HG02970 (cell line): ENCODE data around the gene MYO3B.
"Not testable (repeated sequence)": the region's sequence is repeated elsewhere in the genome, so short reads cannot be mapped to it uniquely, and the experiment has no call there.

ENCODE experiments used
- ATAC-seq: cut with Tn5 transposase; IDR thresholded peaks from one replicate; pipeline ENCODE4 v1.9.1; 2021; ENCODE audit warnings: mild to moderate bottlenecking, moderate library complexity, moderate number of reproducible peaks; ENCODE audit not compliant: unreplicated experiment, low FRiP score

Gene MYO3B

DNA sequence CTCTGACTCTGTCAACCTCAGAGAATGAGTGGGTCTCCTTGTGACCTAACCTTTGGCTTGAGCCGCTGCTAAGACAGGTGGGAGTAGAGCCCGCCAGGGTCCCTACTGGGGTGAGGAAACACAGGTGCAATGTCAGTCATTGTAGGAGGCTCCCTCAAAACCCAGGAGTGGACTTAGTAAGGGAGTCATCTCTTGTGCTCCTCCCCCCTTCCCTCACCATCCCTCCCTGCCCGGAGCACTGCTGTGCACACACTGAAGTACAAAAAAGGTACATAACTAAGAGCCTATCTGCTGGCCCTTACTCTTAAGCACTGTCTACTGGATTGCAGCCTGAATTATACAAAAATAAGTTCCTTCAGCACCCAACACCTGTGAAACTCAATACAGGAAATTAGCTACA is 77.2 kb downstream of the MYO3B start:
- ATAC-seq: no peak

DNA sequence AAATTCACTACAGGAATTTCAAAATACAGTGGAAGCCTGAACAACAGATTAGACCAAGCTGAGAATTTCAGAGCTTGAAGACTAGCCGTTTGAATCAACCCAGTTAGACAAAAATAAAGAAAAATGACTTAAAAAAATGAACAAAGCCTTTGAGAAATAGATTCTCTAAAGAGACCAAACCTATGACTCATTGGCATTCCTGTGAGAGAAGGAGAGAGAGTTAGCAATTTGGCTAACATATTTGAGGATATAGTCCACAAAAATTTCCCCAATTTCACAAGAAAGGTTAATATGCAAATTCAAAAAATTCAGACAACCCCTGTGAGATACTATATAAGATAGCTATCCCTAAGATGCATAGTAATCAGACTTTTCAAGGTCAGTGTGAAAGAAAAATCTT is 78.0 kb downstream of the MYO3B start:
- ATAC-seq: no peak

DNA sequence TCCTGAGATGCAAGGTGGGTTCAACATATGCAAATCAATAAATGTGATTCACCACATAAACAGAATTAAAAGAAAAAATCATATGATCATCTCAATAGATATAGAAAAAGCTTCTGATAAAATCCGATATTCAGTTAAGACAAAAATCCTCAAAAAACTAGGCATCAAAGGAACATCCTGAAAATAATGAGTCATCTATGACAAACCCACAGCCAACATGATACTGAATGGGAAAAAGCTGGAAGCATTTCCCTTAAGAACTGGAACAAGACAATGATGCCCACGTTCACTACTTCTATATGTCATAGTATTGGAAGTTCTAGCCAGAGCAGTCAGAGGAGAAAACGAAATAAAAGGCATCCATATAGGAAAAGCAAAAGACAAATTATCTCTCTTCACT is 80.4 kb downstream of the MYO3B start:
- no peak for ATAC-seq

DNA sequence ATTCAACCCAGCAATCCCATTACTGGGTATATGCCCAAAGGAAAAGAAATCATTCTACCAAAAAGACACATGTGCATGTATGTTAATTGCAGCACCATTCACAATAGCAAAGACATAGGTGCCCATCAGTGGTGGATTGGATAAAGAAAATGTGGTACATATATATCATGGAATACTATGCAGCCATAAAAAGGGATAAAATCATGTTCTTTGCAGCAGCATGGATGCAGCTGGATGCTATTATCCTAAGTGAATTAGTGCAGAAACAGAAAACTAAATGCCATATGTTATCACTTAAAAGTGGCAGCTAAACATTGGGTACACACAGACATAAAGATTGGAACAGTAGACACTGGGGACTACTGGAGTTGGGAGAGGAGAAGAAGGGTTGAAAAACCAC is 82.2 kb downstream of the MYO3B start:
- no peak for ATAC-seq

DNA sequence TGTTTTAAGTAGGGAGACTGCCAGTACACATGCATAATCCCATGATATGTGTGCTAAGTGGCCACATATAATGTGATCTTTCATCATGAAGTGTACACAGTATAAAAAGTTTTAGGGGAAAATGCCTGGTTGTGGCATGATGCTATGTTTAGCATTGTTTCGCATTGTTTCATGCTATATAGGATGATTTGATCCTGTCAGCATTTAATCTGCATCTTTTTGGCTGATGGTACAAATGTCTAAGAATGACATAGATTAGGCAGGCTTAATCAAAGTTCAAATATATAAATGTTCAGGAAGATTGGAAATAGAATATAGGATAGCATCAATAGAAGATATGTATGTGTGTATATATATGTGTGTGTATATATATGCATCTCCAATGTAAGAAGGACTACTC is 83.6 kb downstream of the MYO3B start:
- ATAC-seq: no peak

DNA sequence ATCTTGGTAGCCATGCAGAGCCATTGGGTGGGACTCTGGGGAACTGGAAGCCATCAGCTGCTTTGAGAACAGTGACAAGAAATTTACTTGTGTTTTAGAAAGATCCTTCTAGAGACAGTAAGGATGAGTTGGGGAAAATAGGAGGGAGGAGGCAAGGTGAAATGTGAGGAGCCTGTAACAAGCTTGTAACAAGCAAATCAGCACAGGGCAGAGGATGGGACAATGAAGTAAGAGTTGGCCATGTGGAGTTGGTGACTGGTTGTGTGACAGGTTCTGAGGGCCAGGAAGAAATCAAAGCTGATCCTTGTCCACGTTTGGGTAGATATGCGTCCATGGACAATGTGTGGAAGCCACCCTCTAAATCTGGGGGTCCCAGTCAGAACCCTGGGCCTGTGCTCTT is 84.4 kb downstream of the MYO3B start:
- ATAC-seq: no peak

DNA sequence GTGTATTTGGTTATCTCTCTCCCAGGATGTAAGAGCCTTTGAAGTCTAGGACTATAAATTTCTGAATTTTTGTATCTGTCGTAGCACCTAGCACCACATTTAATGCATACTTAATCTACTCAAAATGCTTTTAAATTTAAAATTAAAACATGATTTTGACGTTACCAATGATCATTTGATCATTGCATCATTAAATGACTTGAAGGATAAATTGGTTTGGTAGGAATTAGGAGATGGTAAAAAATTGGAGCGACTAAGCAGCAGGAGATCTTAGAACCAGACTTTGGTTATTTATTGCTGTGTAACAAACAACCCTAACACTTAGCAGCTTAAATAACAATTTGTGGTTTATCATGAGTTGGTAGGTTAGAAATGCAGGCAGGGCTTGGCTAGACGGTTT is 84.9 kb downstream of the MYO3B start:
- no peak for ATAC-seq

DNA sequence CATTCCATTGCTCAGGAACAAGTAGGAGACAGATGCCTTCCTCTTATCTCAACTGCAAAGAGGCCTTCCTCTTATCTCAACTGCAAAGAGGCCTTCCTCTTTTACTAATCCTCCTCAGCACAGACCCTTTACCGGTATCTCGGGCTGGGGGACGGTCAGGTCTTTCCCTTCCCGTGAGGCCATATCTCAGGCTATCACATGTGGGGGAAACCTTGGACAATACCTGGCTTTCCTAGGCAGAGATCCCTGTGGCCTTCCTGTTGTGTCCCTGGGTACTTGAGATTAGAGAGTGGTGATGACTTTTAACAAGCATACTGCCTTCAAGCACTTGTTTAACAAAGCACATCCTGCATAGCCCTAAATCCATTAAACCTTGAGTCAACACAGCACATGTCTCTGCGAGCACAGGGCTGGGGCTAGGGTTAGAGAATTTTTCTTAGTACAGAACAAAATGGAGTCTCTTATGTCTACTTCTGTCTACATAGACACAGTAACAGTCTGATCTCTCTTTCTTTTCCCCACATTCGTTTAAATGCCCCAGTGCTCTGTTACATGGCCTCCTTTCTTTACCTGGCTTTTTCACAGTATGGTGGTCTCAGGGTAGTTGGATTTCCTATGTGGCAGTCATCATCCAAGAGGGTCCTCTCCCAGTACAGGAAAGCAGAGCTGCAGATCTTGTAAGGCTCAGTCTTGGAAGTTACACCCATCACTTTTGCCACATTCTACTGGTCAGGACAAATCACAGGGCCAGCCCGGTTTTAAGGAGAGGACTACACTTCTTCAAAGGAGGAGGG is 86.0 kb downstream of the MYO3B start:
- not testable (repeated sequence) for ATAC-seq

GRCh38 chr2:170264522-170264860 is 86.5 kb downstream of the MYO3B start:
- ATAC-seq: no peak

- no peak for ATAC-seq
Measured at GRCh38 chr2:170264865-170265264, 86.9 kb downstream of the MYO3B start.

- ATAC-seq: no peak
Measured at GRCh38 chr2:170265321-170265720, 87.4 kb downstream of the MYO3B start.

DNA sequence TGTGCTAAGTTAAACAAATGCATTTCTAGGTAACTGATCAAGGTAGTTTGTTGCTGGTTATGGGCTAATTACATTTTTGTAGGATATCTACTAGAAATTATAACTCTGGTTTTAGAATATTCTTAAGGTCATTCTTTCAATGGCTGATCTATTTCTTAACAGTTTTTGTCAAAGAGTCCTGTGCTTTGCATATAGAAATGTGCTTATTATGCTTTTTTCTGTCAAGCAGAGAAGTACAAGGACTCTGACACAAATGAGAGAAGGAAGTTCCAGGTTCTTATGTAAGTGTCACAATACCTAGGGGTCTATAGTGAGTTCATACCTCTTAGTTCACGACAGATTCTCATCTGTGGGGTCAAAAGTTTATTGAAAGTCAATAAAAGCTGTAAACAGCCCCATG is 88.4 kb downstream of the MYO3B start:
- ATAC-seq: no peak

- no peak for ATAC-seq
Measured at GRCh38 chr2:170267071-170267470, 89.1 kb downstream of the MYO3B start.

DNA sequence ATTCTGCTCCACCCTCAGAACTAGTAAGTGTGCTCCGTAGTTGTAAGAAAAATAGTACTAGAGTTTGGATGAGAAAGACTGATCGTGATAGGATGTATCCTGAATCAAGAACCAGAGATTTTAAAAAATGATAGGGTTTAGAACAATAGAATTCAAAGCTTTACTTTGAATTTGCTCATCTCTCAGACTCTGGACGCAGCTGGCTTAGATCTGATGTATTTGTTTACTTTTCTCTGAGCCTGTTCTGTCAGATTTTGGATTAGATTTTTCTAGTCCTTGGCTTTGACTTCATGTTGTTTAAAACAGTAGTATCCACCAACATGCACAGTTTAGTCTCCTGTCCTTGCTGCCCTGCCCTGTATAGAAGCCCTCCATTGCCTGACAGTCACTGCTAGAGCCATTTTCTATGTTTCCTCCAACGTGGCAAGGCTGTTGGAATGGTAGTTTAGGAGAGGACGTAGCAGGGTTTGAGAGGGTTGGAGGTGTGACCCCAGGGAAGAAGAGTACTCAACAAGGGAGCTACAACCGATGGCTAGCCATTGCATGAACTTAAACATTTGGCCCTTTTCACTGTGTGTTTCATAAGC is 92.4 kb downstream of the MYO3B start:
- no peak for ATAC-seq

DNA sequence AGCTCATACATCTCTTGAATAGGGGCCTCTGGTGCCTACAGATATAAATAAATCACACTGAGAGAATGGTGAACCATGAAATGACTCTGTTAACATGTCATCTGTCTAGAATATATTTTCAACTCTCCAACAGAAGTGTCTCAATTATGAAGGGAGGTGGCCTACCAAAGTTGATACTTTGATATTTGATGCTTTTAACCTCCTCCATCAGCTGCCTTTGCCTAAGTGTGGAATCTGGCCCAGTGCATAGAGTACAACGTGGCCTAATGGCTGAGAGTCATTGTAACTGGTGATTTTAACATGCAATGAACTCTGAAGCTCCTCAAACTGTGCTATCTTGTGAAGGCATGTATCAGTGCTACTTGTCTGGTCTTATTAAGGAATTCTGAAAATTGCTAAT is 93.4 kb downstream of the MYO3B start:
- ATAC-seq: no peak

- no peak for ATAC-seq
Measured at GRCh38 chr2:170276056-170276455, 98.1 kb downstream of the MYO3B start.

DNA sequence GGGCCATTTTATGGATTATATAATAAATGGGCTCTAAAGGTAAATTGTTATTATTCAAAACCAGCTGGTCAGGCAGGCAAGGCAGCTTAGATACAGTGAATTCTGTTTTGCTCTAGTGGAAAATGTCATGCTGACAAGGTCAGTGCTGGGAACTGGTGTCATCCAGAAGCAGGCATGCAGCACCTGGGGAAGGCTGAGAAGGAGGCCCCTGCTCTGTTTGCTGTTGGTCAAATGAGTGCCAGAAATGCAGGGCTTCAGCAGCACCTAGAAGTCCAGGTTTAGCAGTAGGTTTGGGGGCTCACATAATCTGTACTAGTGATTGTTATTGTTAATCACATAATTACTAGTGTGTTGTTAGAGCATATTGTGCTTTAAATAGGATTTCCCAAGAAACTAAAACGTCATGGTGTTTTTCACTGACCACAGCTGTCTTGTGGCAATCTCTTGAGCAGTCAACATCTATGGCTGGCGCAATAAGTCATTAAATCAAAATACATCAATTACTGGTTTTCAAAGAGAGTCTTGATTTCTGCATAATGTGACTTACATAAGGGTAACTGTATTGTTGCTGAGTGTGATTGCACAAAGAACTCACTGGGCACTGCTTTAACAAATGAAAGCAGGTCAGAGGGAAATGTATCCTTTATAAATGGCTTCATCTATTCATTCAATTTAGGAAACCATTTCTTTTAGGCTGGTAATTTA is 99.1 kb downstream of the MYO3B start:
- no peak for ATAC-seq

DNA sequence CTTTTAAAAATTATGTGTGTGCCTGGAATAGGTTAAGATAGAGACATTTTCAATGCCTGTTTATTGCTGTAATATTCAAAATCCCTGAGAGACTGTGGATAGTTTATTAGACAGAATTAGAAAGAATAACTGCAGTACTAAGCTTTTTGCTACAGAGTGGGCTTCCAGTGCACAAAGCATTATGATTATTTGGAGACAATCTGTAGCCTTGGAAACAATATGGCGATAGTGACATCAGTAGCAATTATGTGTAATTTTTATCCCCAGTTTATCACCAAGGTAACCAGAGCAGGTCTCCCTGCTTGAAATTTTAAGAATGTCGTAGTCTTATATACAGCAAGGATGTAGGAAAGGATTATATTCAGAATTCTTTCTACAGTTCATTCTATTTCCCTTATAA is 100.0 kb downstream of the MYO3B start:
- no peak for ATAC-seq

DNA sequence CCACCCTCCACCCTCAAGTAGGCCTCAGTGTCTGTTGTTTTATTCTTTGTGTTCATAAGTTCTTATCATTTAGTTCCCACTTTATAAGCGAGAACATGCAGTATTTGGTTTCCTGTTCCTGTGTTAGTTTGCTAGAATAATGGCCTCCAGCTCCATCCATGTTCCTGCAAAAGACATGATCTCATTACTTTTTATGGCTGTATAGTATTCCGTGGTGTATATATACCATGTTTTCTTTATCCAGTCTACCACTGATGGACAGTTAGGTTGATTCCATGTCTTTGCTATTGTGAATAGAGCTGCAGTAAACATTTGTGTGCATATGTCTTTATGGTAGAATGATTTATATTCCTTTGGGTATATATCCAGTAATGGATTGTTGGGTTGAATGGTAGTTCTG is 101.7 kb downstream of the MYO3B start:
- ATAC-seq: not testable (repeated sequence)

DNA sequence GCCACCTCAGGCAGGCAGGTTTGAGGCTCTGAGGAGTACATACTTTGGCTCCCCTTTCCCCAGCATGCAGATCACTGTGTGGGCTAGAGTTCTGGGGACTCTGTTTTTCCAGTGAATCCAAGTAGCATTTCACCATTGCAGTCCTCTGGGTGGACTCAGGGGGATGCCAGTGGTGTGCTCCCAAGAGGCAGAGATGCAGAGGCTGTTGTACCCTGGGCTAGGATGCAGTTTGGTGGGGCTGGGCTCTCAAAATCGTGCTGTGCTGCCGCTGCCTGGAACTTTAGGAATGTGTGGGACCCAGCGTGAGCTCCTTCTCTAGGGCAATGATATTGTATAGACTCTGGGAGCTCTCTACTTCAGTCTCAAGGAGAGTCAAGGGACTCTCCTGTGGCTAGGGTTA is 104.9 kb downstream of the MYO3B start:
- ATAC-seq: no peak

- no peak for ATAC-seq
Measured at GRCh38 chr2:170284205-170284604, 106.3 kb downstream of the MYO3B start.

DNA sequence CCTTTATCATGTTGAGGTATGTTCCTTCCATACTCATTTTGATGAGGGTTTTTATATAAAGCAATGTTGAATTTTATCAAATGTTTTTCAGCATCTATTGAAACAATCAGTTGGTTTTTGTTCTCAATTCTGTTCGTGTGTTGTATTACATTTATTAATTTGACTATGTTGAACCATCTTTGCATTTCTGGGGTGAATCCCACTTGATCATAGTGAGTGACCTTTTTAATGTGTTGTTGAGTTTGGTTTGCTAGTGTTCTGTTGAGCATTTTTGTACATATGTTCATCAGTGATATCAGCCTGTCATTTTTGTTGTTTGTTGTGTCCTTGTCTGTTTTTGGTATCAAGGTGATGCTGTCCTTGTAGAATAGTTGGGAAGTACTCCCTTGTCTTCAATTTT is 110.9 kb downstream of the MYO3B start:
- ATAC-seq: no peak
